Measurements from ENCODE around the gene ANKRD11.

Gene ANKRD11

GRCh38 chr16:89290472-89290871 lies 199.9 kb downstream of the ANKRD11 start:
- H3K9ac ChIP-seq (ENCODE audit: low read depth, low read length, poor library complexity): peak overlapping the region; percentile 54
- H2BK12ac ChIP-seq (ENCODE audit: low read length): no peak overlapping the region
- no peak overlapping the region for H3K4me2 ChIP-seq (ENCODE audit: insufficient read depth, low read length, poor library complexity, severe bottlenecking)
- H3K4me1 ChIP-seq (ENCODE audit: control insufficient read depth in 2 of 2, insufficient read depth in 1 of 2, low read depth in 1 of 2, low read length in 2 of 2): peaks cover 23 to 28% of the 10 kb centered on the region in 2 donors
- no peak overlapping the region for H4K8ac ChIP-seq (ENCODE audit: low read depth, low read length)
- no peak overlapping the region for H2BK5ac ChIP-seq (ENCODE audit: low read length)
- peaks cover 34 to 69% of the 10 kb centered on the region in 2 donors for H3K36me3 ChIP-seq (replicated peaks in 1 of 2; ENCODE audit: control insufficient read depth in 2 of 2, insufficient read depth in 2 of 2, low read length in 2 of 2)
- H3K23ac ChIP-seq (ENCODE audit: low read depth, low read length, poor library complexity): peak overlapping the region; percentile 13
- no peak overlapping the region for H2BK120ac ChIP-seq (ENCODE audit: low read depth, low read length)
- WGBS, 2 donors (ENCODE audit: extremely low coverage in 2 of 2, insufficient read length in 2 of 2, insufficient replicate concordance in 1 of 2): no CpG with 5 or more reads among the region's 16 CpGs
- no peaks in the 10 kb centered on the region for H3K9me3 ChIP-seq (replicated peaks in 1 of 2; ENCODE audit: control insufficient read depth in 2 of 2, insufficient read depth in 1 of 2, low read depth in 1 of 2, low read length in 2 of 2)
- H2AK5ac ChIP-seq (ENCODE audit: low read depth, low read length): no peak overlapping the region
- H2AFZ ChIP-seq (ENCODE audit: low read length): no peak overlapping the region
- peak overlapping the region; percentile 39 for H3K18ac ChIP-seq (ENCODE audit: low read length)
- H3K4me3 ChIP-seq (ENCODE audit: low read length in 2 of 2): no peak overlapping the region
- peaks cover 25% of the 10 kb centered on the region for H3K79me1 ChIP-seq (ENCODE audit: low read depth, low read length)
- H2BK15ac ChIP-seq (ENCODE audit: low read length): no peak overlapping the region
- no peaks in the 10 kb centered on the region for H3K27me3 ChIP-seq (ENCODE audit: control insufficient read depth in 3 of 3, insufficient read depth in 3 of 3, low read depth in 1 of 3, low read length in 3 of 3)
- H3K27ac ChIP-seq (replicated peaks; ENCODE audit: low read length): no peak overlapping the region
- DNase-seq (ENCODE audit: low spot score): no peak
- no peak overlapping the region for H4K91ac ChIP-seq (ENCODE audit: low read depth, low read length, poor library complexity)
- H3K4ac ChIP-seq (ENCODE audit: low read length): no peak overlapping the region
- no peak overlapping the region for H3K14ac ChIP-seq (ENCODE audit: low read length)

- Histone ChIP-seq H2AFZ (ENCODE audit: low read length) (no peak overlapping the region), H3K27ac (replicated peaks; ENCODE audit: low read length) (no peak overlapping the region), H3K23ac (ENCODE audit: low read depth, low read length, poor library complexity) (peak overlapping the region; percentile 20), H3K4me2 (ENCODE audit: insufficient read depth, low read length, poor library complexity, severe bottlenecking) (no peak overlapping the region), H3K18ac (ENCODE audit: low read length) (no peak overlapping the region), H2BK5ac (ENCODE audit: low read length) (no peak overlapping the region), H3K4me1 (ENCODE audit: control insufficient read depth in 2 of 2, insufficient read depth in 1 of 2, low read depth in 1 of 2, low read length in 2 of 2) (peaks cover 21% of the 10 kb centered on the region in 2 donors), H3K14ac (ENCODE audit: low read length) (no peak overlapping the region), H3K9ac (ENCODE audit: low read depth, low read length, poor library complexity) (no peak overlapping the region), H2BK15ac (ENCODE audit: low read length) (no peak overlapping the region), H3K27me3 (ENCODE audit: control insufficient read depth in 3 of 3, insufficient read depth in 3 of 3, low read depth in 1 of 3, low read length in 3 of 3) (no peaks in the 10 kb centered on the region), H3K36me3 (replicated peaks in 1 of 2; ENCODE audit: control insufficient read depth in 2 of 2, insufficient read depth in 2 of 2, low read length in 2 of 2) (peaks cover 39 to 69% of the 10 kb centered on the region in 2 donors), H3K9me3 (replicated peaks in 1 of 2; ENCODE audit: control insufficient read depth in 2 of 2, insufficient read depth in 1 of 2, low read depth in 1 of 2, low read length in 2 of 2) (no peaks in the 10 kb centered on the region), H3K4me3 (ENCODE audit: low read length in 2 of 2) (no peak overlapping the region), H4K8ac (ENCODE audit: low read depth, low read length) (no peak overlapping the region), H3K79me1 (ENCODE audit: low read depth, low read length) (peaks cover 18% of the 10 kb centered on the region), H2BK120ac (ENCODE audit: low read depth, low read length) (no peak overlapping the region), H2BK12ac (ENCODE audit: low read length) (no peak overlapping the region), H2AK5ac (ENCODE audit: low read depth, low read length) (no peak overlapping the region), H4K91ac (ENCODE audit: low read depth, low read length, poor library complexity) (no peak overlapping the region), H3K4ac (ENCODE audit: low read length) (no peak overlapping the region)
- WGBS, 2 donors (ENCODE audit: extremely low coverage in 2 of 2, insufficient read length in 2 of 2, insufficient replicate concordance in 1 of 2): no CpG with 5 or more reads among the region's 25 CpGs
- peak; percentile 56 for DNase-seq (ENCODE audit: low spot score)
These were observed 200.6 kb downstream of the ANKRD11 start for GRCh38 chr16:89289428-89290395.

DNA sequence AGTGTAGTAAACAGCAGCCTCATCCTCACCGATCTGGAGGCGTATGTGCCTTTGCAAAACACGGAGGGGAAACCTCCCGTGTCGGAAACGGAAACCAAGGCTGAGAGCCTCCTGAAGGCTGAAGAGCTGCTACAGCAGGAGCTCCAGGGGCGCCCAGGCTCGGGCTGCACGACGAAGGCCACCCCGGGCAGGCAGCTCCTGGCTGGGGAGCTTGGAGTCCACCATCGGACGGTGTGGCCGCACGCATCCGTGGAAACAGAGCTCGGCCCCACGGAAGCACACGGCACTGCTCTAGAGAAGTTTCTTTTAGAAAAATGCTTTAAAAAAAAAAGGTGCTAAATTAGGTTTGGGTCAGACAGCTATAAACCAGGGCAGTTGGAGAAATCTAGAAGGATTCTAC lies 201.4 kb downstream of the ANKRD11 start:
- H2BK12ac ChIP-seq (ENCODE audit: low read length): no peak overlapping the region
- H3K18ac ChIP-seq (ENCODE audit: low read length): no peak overlapping the region
- WGBS, 2 donors (ENCODE audit: extremely low coverage in 2 of 2, insufficient read length in 2 of 2, insufficient replicate concordance in 1 of 2): no CpG with 5 or more reads among the region's 19 CpGs
- no peak overlapping the region for H3K4me3 ChIP-seq (ENCODE audit: low read length in 2 of 2)
- H3K27me3 ChIP-seq (ENCODE audit: control insufficient read depth in 3 of 3, insufficient read depth in 3 of 3, low read depth in 1 of 3, low read length in 3 of 3): no peaks in the 10 kb centered on the region
- peak overlapping the region; percentile 45 for H4K8ac ChIP-seq (ENCODE audit: low read depth, low read length)
- peaks cover 14 to 21% of the 10 kb centered on the region in 2 donors for H3K4me1 ChIP-seq (ENCODE audit: control insufficient read depth in 2 of 2, insufficient read depth in 1 of 2, low read depth in 1 of 2, low read length in 2 of 2)
- no peak for DNase-seq (ENCODE audit: low spot score)
- H4K91ac ChIP-seq (ENCODE audit: low read depth, low read length, poor library complexity): no peak overlapping the region
- H2BK15ac ChIP-seq (ENCODE audit: low read length): no peak overlapping the region
- H3K9ac ChIP-seq (ENCODE audit: low read depth, low read length, poor library complexity): no peak overlapping the region
- no peak overlapping the region for H2BK120ac ChIP-seq (ENCODE audit: low read depth, low read length)
- peaks cover 16% of the 10 kb centered on the region for H3K79me1 ChIP-seq (ENCODE audit: low read depth, low read length)
- H3K27ac ChIP-seq (replicated peaks; ENCODE audit: low read length): no peak overlapping the region
- H3K23ac ChIP-seq (ENCODE audit: low read depth, low read length, poor library complexity): peak overlapping the region; percentile 66
- no peak overlapping the region for H2BK5ac ChIP-seq (ENCODE audit: low read length)
- H3K9me3 ChIP-seq (replicated peaks in 1 of 2; ENCODE audit: control insufficient read depth in 2 of 2, insufficient read depth in 1 of 2, low read depth in 1 of 2, low read length in 2 of 2): no peaks in the 10 kb centered on the region
- H3K4ac ChIP-seq (ENCODE audit: low read length): no peak overlapping the region
- H2AFZ ChIP-seq (ENCODE audit: low read length): no peak overlapping the region
- H2AK5ac ChIP-seq (ENCODE audit: low read depth, low read length): no peak overlapping the region
- H3K36me3 ChIP-seq (replicated peaks in 1 of 2; ENCODE audit: control insufficient read depth in 2 of 2, insufficient read depth in 2 of 2, low read length in 2 of 2): peaks cover 43 to 77% of the 10 kb centered on the region in 2 donors
- H3K14ac ChIP-seq (ENCODE audit: low read length): no peak overlapping the region
- no peak overlapping the region for H3K4me2 ChIP-seq (ENCODE audit: insufficient read depth, low read length, poor library complexity, severe bottlenecking)

DNA sequence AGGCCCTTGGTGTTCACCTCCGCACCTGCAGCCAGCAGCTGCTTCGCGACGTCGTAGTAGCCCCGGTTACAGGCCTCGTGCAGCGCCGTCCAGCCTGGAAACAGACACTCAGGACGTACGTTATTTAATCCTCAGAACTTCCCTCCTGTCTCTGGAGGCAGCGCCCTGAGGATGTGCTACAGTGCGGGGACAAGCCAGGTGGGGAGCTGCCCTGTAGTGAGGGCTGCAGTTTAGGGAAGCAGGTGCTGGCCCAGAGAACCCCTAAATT lies 201.8 kb downstream of the ANKRD11 start:
- H3K4me2 ChIP-seq (ENCODE audit: insufficient read depth, low read length, poor library complexity, severe bottlenecking): no peak overlapping the region
- H3K23ac ChIP-seq (ENCODE audit: low read depth, low read length, poor library complexity): peak overlapping the region; percentile 66
- no peak overlapping the region for H3K27ac ChIP-seq (replicated peaks; ENCODE audit: low read length)
- H4K91ac ChIP-seq (ENCODE audit: low read depth, low read length, poor library complexity): no peak overlapping the region
- DNase-seq (ENCODE audit: low spot score): no peak
- no peak overlapping the region for H2BK120ac ChIP-seq (ENCODE audit: low read depth, low read length)
- no peak overlapping the region for H4K8ac ChIP-seq (ENCODE audit: low read depth, low read length)
- peaks cover 46 to 81% of the 10 kb centered on the region in 2 donors for H3K36me3 ChIP-seq (replicated peaks in 1 of 2; ENCODE audit: control insufficient read depth in 2 of 2, insufficient read depth in 2 of 2, low read length in 2 of 2)
- H2BK5ac ChIP-seq (ENCODE audit: low read length): no peak overlapping the region
- H3K9ac ChIP-seq (ENCODE audit: low read depth, low read length, poor library complexity): peak overlapping the region; percentile 74
- no peak overlapping the region for H2AK5ac ChIP-seq (ENCODE audit: low read depth, low read length)
- H3K4me1 ChIP-seq (ENCODE audit: control insufficient read depth in 2 of 2, insufficient read depth in 1 of 2, low read depth in 1 of 2, low read length in 2 of 2): peaks cover 10 to 21% of the 10 kb centered on the region in 2 donors
- H3K27me3 ChIP-seq (ENCODE audit: control insufficient read depth in 3 of 3, insufficient read depth in 3 of 3, low read depth in 1 of 3, low read length in 3 of 3): no peaks in the 10 kb centered on the region
- H3K14ac ChIP-seq (ENCODE audit: low read length): no peak overlapping the region
- H2BK15ac ChIP-seq (ENCODE audit: low read length): no peak overlapping the region
- WGBS, 2 donors (ENCODE audit: extremely low coverage in 2 of 2, insufficient read length in 2 of 2, insufficient replicate concordance in 1 of 2): no CpG with 5 or more reads among the region's 13 CpGs
- H2BK12ac ChIP-seq (ENCODE audit: low read length): no peak overlapping the region
- H3K4me3 ChIP-seq (ENCODE audit: low read length in 2 of 2): peak overlapping the region in 1 of 2 donors; percentile 7
- H3K18ac ChIP-seq (ENCODE audit: low read length): no peak overlapping the region
- no peaks in the 10 kb centered on the region for H3K9me3 ChIP-seq (replicated peaks in 1 of 2; ENCODE audit: control insufficient read depth in 2 of 2, insufficient read depth in 1 of 2, low read depth in 1 of 2, low read length in 2 of 2)
- no peak overlapping the region for H3K4ac ChIP-seq (ENCODE audit: low read length)
- H2AFZ ChIP-seq (ENCODE audit: low read length): no peak overlapping the region
- peaks cover 16% of the 10 kb centered on the region for H3K79me1 ChIP-seq (ENCODE audit: low read depth, low read length)
